Stimulated activated CD8-positive, alpha-beta memory T cell treated with anti-CD3 and anti-CD28 coated beads, Interleukin-12 subunit alpha, Interleukin-12 subunit beta, amount 100 ng/mL, for 24 hours (primary cell): ENCODE data around the gene FBXL20.
"Not testable (repeated sequence)": the region's sequence is repeated elsewhere in the genome, so short reads cannot be mapped to it uniquely, and the experiment has no call there.

ENCODE experiments used
- DNase-seq: peaks from one replicate; pipeline ENCODE4 v3.0.0-alpha.2; 2020; ENCODE audit errors: extremely low read depth

The FBXL20 gene

DNA sequence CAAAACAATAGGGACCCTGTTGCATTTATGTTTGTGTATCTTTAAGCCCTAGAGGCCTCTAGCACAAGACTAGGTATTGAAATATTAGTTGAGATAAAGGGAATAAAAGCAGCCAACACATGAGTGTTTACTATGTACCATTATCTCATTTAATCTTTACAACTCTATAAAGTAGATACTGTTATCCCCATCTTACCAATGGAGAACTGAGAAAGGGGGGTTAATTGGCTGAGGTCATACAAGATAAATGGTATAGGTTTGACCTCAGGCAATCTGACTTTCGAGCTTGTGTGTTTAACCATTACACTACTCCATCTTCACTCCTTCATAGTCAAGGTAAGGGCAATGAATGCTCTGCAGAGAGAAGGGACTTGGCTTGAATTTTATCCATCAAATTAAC is 149.4 kb downstream of the FBXL20 start:
- no peak for DNase-seq

DNA sequence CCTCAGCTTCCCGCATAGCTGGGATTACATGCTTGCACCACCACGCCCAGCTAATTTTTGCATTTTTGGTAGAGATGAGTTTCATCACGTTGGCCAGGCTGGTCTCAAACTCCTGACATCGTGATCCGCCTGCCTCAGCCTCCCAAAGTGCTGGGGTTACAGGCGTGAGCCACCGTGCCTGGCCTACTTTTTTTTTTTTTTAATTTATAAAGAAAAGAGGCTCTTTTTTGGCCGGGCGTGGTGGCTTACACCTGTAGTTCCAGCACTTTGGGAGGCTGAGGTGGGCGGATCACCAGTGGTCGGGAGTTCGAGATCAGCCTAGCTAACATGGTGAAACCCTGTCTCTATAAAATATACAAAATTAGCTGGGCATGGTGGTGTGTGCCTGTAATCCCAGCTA is 151.3 kb downstream of the FBXL20 start:
- not testable (repeated sequence) for DNase-seq

DNA sequence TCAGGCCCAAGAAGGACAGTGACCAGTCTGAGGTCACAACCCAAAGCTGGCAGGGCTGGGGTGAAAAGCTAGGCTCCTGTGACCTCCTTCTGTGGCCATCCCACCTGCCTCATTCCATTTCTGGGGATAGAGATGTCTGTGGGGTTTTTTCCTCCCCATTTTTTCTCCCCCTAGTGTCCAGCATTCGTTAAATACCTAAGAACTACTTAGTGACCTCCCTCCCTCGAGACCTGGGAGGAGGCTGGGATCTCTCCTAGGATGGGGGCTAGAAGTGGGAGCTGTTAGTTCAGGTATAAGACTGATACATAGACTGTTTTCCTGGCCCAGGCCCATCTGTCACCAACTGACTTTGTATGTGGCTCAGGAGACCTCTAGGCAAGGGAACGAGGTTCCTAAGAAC is 155.2 kb downstream of the FBXL20 start:
- no peak for DNase-seq

DNA sequence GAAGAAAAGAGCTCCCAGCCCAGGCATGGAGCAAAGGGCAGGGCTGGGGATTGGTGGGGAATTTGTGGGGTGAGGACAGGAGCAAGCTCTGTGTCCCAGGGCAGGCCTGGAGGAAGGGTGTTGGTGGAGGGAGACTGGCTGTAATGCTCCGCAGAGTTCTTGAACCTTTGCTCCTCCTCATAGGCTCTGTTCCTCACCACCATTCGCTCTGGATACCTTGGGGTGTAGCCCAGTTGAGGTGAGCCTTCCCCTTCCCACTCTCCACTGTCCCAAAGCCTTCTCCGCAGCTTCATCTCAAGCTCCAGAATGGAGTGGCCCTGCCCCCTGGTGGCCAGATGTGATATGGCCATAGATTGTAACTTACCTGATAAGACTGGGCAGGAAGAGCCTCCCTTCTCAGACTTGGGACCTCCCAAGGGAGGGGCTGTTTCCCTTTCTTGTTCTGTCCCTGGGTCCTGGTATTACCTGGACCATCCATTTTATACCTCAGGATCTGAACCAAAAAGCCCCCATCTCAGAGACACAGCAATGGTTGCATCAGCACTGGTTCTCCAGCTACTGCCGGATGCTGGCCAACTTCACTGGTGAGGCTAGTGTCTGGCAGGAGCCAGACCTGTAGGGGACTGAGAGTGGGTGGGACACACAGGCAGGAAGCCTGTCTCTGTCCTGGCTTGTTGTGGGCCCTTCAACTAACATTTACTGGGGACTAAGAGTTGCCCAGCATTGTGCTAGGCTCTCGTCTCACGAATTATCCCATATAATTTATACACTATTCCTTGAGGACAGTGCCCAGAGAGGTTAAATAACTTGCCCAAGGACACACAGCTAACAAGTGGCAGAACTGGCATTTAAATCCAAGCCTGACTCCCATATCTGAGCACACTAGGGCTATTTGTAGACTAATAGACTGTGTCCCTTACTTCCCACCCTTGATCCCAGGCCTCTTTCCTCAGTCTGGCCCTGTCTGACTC is 156.5 kb downstream of the FBXL20 start:
- peak; percentile 64 for DNase-seq

DNA sequence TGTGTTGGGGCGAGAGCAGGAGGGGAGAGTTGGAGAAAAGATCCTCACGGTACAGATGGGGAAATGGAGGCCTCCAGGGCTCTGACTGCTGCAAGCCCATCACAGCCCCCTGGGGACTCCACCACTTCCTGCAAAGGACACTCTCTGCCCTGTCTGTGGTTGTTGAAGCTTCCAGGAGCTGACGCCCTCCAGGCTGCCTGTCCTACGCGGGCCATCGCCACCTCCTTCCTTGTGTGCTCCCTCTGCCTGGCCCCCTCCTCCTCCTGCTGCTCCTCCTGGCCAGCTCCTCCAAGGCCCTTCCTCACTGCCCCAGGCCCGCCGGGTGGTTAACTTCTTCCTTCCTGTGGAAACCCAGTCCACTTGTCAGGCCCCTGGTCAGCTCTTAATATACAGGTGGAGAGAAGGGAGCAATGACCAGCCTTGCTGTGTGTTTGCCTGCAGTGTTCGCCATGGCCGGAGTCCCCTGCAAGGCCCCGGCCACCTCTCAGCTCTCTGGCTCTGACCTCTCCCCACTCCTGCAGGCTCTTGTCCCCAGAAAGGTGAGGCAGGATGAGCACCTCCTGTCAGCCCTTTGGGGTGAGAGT is 157.3 kb downstream of the FBXL20 start:
- DNase-seq: no peak

DNA sequence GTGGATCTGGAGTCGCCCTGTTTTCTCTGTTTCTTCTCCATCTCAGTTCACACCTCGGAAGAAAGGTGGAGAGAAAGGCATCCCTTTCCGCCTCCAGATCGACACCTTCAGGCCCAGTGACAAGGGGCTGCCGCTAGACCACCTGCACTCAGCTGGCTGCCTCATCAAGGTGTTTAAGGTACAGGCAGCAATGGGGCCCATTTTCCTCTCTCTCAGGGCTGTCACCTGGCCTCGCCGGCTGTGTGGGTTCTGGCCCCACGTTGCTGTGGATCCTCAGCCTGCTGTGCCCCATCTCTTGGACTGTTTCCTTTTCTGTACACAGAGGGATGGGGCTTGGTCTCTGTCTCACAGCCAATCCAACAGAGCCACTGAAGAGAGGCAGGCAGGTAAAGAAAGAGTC is 158.3 kb downstream of the FBXL20 start:
- no peak for DNase-seq

DNA sequence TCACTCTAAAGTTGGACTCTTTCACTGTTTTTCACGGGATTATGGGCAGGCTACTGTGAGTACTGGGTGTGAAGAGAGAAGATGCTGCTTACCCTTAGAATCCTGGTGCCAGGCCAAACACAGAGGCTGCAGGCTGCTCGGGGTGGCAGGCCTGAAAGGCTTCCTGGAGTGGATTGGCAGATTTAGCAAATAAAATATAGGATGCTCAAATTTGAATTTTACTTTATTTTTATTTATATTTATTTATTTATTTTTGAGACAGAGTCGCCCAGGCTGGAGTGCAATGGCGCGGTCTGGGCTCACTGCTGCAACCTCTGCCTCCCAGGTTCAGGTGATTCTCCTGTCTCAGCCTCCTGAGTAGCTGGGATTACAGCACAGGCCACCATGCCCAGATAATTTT is 160.8 kb downstream of the FBXL20 start:
- DNase-seq: no peak

DNA sequence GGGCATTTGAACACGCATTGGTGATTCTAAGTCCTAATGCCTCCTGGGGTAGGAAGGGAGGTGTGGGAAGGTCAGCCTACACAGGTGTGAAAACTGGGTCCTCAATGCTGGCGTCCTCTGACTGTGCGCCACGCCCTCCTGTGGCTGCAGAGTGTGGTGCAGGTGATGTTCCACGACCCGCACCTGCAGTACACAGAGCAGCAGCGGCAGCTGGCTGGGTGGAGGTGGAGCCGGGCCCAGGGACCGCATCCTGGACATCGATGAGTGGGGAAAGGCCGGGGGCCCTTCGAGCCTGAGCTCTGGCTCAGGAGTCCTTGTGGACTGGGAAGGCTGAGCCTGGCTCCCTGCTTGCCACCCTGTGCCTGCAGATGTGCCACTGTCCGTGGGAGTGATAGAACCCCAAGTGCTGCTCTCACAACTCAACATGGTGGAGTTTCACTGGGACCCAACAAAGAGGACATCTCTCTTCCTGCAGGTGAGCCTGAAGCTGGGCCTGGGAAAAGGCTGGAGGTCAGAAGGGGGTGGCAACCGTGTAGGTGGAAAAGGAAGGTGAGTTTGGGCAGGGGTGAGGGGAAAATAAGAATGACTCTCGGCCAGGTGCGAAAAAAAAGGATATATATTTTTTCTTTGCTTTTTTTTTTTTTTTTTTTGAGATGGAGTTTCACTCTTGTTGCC is 161.6 kb downstream of the FBXL20 start:
- no peak for DNase-seq

DNA sequence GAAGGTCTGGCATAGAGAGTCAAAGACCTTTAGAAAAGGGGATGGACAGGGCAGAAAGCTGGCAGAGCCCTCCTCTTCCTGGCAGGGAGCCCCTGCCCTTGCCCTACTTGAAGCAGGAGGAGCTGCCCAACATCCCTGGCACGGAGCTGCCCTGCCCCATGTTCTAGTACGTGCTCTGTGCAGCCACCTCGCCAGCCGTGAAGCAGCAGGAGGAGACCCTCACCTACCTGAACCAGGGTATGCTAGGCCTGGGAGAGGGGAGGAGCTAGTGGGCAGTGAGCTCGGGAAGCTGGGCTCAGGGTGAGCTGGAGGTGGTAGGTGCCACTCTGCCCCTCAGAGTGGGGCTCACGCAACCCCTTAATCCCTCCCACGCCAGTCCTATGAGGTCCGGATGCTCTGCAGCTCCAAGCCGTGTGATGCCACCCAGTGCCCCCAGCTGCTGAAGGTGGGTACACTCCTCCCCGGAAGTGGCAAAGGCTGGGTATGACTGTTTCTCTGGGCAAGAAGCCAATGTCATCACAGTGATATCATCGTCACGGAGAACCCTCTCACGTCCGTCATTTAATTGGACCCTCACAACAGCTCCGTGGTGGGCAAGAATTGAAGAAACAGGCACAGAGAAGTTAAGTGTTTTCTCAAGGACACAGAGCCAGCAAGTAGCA is 163.0 kb downstream of the FBXL20 start:
- DNase-seq: peak; percentile 51

DNA sequence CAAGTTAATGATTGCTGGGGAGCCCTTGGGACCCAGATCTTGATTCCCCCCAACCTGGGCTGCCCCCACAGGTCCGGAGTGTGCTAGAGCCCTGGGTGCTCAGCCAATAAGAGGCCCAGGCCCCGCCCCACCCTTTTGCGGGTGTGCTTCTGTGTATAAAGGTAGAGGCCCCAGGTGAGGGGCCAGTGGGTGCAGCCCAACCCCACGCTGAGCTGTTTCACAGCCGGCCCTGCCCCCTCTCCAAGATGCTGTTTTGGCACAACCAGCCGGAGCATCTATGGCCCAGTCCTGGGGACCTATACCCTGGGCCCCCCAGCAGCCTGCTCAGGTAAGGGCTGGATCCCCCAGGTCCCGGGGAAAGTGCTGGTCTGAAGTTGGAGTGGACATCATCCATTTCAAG is 163.8 kb downstream of the FBXL20 start:
- no peak for DNase-seq

DNA sequence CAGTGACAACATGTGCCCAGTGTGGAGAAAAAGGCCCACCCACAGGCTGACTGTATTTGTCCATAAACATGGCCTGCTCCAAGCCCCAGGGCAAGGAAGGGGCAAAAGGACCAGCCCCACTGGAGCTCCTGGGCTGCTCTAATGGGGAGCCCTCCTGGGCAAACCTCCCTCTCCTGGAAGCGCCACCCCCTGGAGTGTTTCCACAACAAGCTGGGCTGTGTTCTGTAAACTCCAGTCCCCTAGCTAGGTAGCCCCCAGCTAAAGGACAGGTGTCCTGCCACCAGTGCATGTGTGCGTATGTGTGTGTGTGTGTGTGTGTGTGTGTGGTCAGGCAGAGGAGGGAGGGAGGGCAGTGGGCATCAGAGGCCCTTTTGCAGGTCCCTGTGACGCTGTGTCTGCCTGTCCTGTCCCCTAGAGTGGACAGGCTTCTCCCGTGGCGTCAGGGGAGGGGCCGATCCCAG is 164.4 kb downstream of the FBXL20 start:
- DNase-seq: no peak

DNA sequence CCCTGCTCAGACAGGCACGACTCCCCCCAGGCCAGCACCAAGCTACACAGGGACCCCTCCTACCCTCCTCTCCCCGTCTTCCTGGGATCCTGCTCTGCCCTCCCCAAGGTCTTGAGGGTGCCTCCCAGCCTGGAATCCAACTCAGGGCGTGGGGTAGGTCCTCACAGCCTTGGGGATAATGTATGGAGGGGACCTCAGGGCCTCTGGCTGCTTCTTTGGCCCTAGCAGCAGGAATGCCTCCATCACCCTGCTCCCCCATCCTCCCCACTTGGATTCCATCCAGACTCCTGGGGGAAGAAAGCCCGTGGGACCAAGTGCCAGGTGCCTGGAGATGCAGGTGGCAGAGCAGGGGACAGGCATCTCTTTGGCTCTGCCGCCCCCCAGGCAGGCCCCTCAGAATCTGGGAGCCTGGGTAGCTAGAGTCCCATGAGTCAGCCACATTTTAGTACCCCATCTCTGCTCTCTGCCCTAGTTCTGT is 164.9 kb downstream of the FBXL20 start:
- no peak for DNase-seq

DNA sequence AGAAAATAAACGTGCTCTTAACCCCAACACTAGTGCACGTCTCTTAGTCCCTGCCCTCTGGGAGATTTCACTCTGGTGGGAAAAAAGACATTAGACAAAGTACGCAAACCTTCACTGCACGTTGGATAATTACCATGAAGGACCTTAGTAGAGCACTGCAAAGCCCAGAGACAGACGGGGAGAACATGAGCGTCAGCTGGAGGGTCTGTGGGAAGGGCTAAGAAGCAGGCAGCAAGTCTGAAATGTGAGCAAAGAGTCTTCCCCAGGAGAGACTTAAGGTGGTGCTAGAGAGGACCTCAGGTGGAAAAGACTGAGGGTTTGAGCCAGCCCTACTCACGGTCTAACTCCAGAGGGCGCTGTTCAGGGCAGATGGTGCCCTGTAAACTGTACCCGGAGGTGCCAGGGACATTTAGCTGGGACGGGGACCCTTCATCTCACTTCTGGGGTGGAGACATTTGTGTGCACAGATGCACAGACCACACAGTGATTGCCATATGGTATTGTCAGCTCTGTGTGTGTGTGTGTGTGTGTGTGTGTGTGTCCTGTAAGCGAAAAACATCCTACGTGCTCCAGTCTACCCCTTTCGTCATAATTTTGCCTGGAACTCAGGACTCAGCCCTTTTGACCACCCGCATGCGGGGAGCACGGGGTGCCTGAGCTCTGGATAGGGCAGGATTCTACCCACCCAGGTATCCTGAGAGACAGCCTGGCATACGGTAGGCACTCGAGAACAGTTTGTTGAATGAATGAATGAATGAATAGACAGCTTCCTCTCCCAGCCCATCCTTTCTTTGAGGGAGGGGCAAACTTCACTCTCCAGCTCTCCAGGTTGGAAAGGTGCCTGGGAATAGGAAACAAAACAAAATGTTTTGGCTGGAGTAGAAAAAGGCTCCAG is 165.6 kb downstream of the FBXL20 start:
- DNase-seq: no peak

DNA sequence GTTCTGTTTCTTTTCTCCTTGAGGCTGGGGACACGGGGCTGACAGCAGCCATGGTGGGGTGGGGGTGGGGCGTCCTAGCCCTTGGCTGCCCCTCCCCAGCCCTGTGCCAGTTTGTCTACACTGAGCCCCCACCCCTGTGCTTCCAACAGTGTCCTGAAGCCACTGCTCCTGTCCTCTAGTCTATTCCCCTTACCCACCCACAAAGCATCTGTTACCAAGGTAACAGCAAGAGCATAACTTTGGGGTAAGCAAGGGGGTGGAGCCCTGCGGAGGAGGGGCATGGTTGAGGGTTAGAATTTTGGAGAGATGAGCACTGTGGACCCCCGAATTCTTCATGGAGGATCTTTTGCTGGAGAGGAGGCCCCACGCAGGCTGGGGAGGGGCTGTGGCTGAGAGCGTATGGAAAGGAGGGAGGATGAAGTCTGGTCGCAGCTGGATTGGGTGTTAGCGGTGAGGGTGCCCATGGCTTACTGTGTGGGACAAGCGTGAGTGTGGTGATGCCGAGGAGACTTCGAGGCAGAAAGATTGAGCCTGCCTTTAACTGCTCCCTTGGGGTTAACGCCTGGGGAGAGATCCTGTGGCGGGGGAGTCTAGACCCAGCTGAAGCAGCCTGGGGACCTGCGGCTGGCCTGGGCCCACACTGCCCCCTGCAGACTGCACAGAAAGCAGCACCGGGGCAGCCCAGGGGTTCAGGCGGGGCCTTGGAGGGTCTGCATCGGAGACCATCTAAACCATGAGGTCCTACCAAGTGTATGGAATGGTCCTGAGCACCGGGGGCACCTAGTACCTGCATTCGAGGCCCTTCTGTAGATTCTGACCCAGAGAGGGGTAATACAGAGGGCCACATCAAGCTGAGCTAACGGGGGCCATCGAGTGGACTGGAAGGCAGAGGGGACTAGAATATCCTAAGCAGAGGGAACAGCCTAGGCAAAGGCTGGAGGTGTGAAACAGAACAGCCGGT is 169.6 kb downstream of the FBXL20 start:
- no peak for DNase-seq

DNA sequence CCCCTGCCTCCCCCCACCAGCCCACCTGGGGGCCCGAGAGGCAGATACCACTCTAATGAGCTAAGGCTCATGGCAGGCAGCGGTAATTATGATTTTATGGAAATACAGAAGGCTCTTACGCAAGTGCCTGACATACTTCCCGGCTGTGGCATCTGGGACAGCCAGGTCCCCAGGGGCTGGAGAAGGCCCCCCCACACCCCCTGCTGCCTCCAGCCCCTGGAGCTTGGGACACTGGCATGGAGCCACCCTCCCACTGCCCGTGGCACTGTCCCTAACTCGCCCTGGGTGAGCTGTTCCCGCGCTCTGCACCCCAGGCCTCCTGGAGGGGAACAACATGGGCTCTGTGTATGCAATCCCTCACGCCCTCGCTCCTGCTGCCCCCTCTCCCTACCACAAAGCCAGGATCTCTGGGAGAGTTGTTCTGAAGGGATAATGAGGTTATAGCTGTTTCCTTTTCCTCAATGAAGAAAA is 170.3 kb downstream of the FBXL20 start:
- no peak for DNase-seq

DNA sequence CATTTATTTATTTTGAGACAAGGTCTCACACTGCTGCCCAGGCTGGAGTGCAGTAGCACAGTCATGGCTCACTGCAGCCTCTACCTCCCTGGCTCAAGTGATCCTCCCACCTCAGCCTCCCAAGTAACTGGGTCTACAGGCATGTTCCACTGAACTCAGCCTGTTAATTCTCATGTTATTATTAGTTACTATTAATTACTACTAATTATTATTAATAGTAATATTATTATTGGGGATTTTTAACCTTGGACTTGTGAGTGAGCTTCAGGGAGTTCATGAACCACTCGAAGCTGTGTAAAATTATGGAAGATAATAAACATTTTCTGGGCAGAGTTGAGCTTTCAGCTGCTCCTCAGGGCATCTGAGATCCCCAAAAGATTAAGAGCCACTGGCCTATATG is 171.1 kb downstream of the FBXL20 start:
- DNase-seq: no peak

DNA sequence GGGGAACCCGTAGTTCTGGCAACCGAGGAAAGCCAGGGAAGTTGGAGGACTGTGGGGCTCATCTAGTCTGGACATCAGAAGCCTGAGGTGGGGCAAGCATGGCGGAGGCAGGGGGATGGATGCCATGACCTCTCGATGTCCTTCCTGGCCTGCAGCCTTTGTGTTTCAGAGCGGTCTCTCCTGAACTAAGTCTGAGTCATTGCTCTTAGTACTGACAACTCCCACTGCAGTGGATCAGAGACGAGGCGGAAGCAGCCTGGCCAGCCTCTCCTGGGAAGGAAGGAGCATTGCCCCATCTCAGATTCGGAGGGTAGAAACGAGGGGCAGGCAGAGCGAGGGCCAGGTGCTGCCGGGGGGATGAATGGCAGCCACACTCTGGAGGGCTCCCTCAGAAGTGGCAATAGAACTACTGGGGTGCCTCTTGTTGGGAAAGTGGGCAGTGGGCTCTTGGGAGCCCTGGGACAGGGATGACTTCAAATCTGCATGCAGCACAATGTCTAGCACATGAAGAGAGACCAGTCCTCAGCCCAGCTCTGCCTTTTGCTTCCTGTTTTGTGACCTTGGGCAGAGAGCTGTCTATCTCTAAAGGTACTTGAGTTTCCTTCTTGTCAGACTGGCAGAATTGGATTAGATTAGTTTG is 172.0 kb downstream of the FBXL20 start:
- DNase-seq: no peak

DNA sequence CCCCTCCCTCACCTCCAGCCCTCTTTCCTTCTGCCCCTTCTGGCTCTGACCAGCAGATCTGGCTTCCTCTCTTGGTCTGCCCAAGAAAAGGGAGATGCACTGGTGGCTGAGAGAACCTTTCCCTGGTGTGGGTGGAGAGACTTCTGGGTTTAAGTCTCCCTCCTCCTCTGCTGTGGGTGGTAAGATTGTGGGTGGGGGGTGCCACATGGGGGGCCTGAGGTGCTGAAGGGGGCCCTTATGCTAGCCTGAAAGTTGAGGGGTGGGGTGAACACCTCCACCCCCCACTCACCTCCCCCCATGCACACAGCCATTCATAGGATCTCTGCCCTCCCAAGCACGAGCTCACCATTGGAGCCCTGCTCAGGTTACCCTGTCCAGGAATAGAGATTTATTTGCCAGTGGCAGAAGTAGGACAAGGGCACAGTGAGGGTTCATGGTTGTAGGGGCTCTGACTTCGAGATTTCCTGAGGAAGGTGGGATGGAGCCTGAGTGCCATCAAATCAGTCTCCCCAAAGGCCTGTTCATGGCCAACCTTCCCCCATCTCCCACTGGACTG is 174.0 kb downstream of the FBXL20 start:
- DNase-seq: no peak
